NCI-H2171 treated with DMSO at 0.1 percent for 48 hours (cell line): Measurements from ENCODE around the gene HPGD.
"Not testable (repeated sequence)": the region's sequence is repeated elsewhere in the genome, so short reads cannot be mapped to it uniquely, and the experiment has no call there.

Source experiments
- DNase-seq: peaks from one replicate; lab custom pipeline; 2025; lab: John Stamatoyannopoulos, UW

HPGD gene

GRCh38 chr4:174524242-174524641 is 2.0 kb upstream of the HPGD start:
- DNase-seq = no peak

- DNase-seq = no peak
Observed at GRCh38 chr4:174523025-174523693, 871 bp upstream of the HPGD start.

- DNase-seq = no peak
Observed at GRCh38 chr4:174521800-174522182, 497 bp downstream of the HPGD start.

- no peak for DNase-seq
Observed at GRCh38 chr4:174520660-174521059, 1.6 kb downstream of the HPGD start.

GRCh38 chr4:174517502-174518445 is 4.5 kb downstream of the HPGD start:
- DNase-seq = no peak

- DNase-seq = no peak
Observed at GRCh38 chr4:174516794-174517193, 5.5 kb downstream of the HPGD start.

- DNase-seq = no peak
Observed at GRCh38 chr4:174516345-174516744, 5.9 kb downstream of the HPGD start.

GRCh38 chr4:174512745-174513144 is 9.5 kb downstream of the HPGD start:
- no peak for DNase-seq

- DNase-seq = no peak
Observed at GRCh38 chr4:174505892-174506291, 16.4 kb downstream of the HPGD start.

GRCh38 chr4:174505007-174505406 is 17.3 kb downstream of the HPGD start:
- no peak for DNase-seq

GRCh38 chr4:174503079-174503715 is 19.1 kb downstream of the HPGD start:
- no peak for DNase-seq

GRCh38 chr4:174496631-174497432 is 25.5 kb downstream of the HPGD start:
- DNase-seq = no peak

- DNase-seq = no peak
Observed at GRCh38 chr4:174495626-174496025, 26.7 kb downstream of the HPGD start.

- DNase-seq = no peak
Observed at GRCh38 chr4:174494726-174495125, 27.6 kb downstream of the HPGD start.

GRCh38 chr4:174494146-174494545 is 28.1 kb downstream of the HPGD start:
- no peak for DNase-seq

- DNase-seq = no peak
Observed at GRCh38 chr4:174490451-174490961, 31.8 kb downstream of the HPGD start.

- DNase-seq = not testable (repeated sequence)
Observed at GRCh38 chr4:174488368-174488767, 33.9 kb downstream of the HPGD start.

- DNase-seq = no peak
Observed at GRCh38 chr4:174485025-174485424, 37.3 kb downstream of the HPGD start.

GRCh38 chr4:174483792-174484191 is 38.5 kb downstream of the HPGD start:
- DNase-seq = no peak

- no peak for DNase-seq
Observed at GRCh38 chr4:174479140-174479539, 43.1 kb downstream of the HPGD start.

GRCh38 chr4:174475528-174475927 is 46.8 kb downstream of the HPGD start:
- DNase-seq = no peak
